ENCODE measurements around the gene ZNF24. TPM values are rescaled to one million over a fixed set of nuclear protein-coding genes. Genes with fewer than 3 reads are reported as not detected.

ZNF24 gene
- total RNA-seq, 1 experiment from 2014 or later: 56.9 TPM

GRCh38 chr18:35282353-35282752 lies 61.9 kb downstream of the ZNF24 start:
- POLR2A ChIA-PET: no interaction called here
- Mint-ChIP-seq H3K4me1 (no peaks in the 10 kb centered on the region), H3K36me3 (peaks cover 39% of the 10 kb centered on the region), H3K4me3 (no peak overlapping the region), H3K27me3 (ENCODE audit: low read depth) (peaks cover 4% of the 10 kb centered on the region; the same call in 1 of the 2 replicates), H3K27ac (no peak overlapping the region), H3K9me3 (peaks cover 48% of the 10 kb centered on the region)
- CTCF ChIA-PET: no interaction called here
- no peak for ATAC-seq
- no peak for DNase-seq (ENCODE audit: low spot score)
- TF ChIP-seq TEAD4 (CRISPR knock-in tag; IDR thresholded peaks at IDR 0.05) (no peak), ZNF219 (CRISPR knock-in tag; IDR thresholded peaks at IDR 0.05; ENCODE audit: borderline replicate concordance) (no peak), ARID4B (CRISPR knock-in tag; IDR thresholded peaks at IDR 0.05; ENCODE audit: borderline replicate concordance) (no peak)

Other genes with a start within 250 kb of the ZNF24 start
- gene ZNF397, start 103.4 kb downstream of the ZNF24 start, total RNA-seq (2021): 39.6 to 44.0 TPM (median 42.3 TPM) in 3 replicates
- 21.9 to 24.3 TPM (median 22.6 TPM) in 3 replicates for gene ZSCAN30, start 54.2 kb downstream of the ZNF24 start, total RNA-seq (2021)
- 1.0 to 1.9 TPM (median 1.5 TPM) in 3 replicates for gene ZNF396, start 32.9 kb upstream of the ZNF24 start, total RNA-seq (2021)
- 42.3 to 49.4 TPM (median 45.6 TPM) in 3 replicates for gene INO80C, start 153.5 kb upstream of the ZNF24 start, total RNA-seq (2021)
- 63.1 to 80.1 TPM (median 71.7 TPM) in 3 replicates for gene GALNT1, start 237.3 kb upstream of the ZNF24 start, total RNA-seq (2021)

Measured in WTC11 (cell line).